ENCODE measurements around the gene ELMOD1. TPM values are rescaled to one million over a fixed set of nuclear protein-coding genes. Genes with fewer than 3 reads are reported as not detected.

Gene ELMOD1
- total RNA-seq, 4 donors from 2014 or later = 8.9 TPM; not detected in 3

GRCh38 chr11:107631931-107632330 lies 41.0 kb downstream of the ELMOD1 start:
- TF ChIP-seq CTCF (IDR thresholded peaks at IDR 0.05) (no peak), POLR2A (IDR thresholded peaks at IDR 0.05) (no peak)
- Histone ChIP-seq H3K36me3 (no peaks in the 10 kb centered on the region), H3K4me3 (no peak overlapping the region), H3K4me1 (no peaks in the 10 kb centered on the region), H3K27me3 (no peaks in the 10 kb centered on the region), H3K9me3 (no peaks in the 10 kb centered on the region), H3K27ac (no peak overlapping the region)
- DNase-seq = no peak
- intact Hi-C loops (cut with DNase I; ENCODE audit: low total_unique reads) = no loop called here

- no peaks in the 10 kb centered on the region for H3K4me1 ChIP-seq
- intact Hi-C loops (cut with DNase I; ENCODE audit: low total_unique reads) = no loop called here
- no peak overlapping the region for H3K4me3 ChIP-seq
- DNase-seq = no peak
- no peak for TF ChIP-seq POLR2A (IDR thresholded peaks at IDR 0.05)
- no peak for TF ChIP-seq CTCF (IDR thresholded peaks at IDR 0.05)
- no peak overlapping the region for H3K27ac ChIP-seq
- no peaks in the 10 kb centered on the region for H3K9me3 ChIP-seq
- peaks cover 0 to 5% of the 10 kb centered on the region in 2 donors for H3K27me3 ChIP-seq
- no peaks in the 10 kb centered on the region for H3K36me3 ChIP-seq
Observed at GRCh38 chr11:107646783-107647182, 55.8 kb downstream of the ELMOD1 start.

GRCh38 chr11:107648242-107648641 lies 57.3 kb downstream of the ELMOD1 start:
- H3K36me3 ChIP-seq = no peaks in the 10 kb centered on the region
- no peak overlapping the region for H3K4me3 ChIP-seq
- TF ChIP-seq CTCF (IDR thresholded peaks at IDR 0.05) (no peak), POLR2A (IDR thresholded peaks at IDR 0.05) (no peak)
- H3K27me3 ChIP-seq = peaks cover 0 to 5% of the 10 kb centered on the region in 2 donors
- no peak for DNase-seq
- intact Hi-C loops (cut with DNase I; ENCODE audit: low total_unique reads) = no loop called here
- H3K4me1 ChIP-seq = no peaks in the 10 kb centered on the region
- H3K27ac ChIP-seq = no peak overlapping the region
- H3K9me3 ChIP-seq = no peaks in the 10 kb centered on the region

DNA sequence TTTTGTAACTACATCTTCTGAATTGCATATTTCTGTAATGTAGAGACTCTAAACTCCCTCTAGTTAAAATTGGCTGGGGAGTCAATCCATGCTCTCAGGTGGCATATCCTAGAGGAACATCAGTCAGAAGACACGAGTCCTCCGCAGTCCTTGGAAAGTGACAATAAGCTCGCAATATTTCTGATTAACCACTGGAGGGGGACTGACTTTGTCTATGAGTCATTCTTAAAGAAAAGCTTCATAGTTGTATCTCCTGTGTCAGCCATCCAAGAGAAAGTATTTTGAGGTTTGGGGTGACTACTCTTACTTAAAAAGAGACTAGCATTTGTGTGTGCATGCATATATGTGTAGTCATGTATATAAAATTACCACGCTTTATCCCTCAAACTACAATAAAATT lies 60.7 kb downstream of the ELMOD1 start:
- H3K27me3 ChIP-seq = peaks cover 0 to 5% of the 10 kb centered on the region in 2 donors
- no peak overlapping the region for H3K4me3 ChIP-seq
- intact Hi-C loops (cut with DNase I; ENCODE audit: low total_unique reads) = no loop called here

DNA sequence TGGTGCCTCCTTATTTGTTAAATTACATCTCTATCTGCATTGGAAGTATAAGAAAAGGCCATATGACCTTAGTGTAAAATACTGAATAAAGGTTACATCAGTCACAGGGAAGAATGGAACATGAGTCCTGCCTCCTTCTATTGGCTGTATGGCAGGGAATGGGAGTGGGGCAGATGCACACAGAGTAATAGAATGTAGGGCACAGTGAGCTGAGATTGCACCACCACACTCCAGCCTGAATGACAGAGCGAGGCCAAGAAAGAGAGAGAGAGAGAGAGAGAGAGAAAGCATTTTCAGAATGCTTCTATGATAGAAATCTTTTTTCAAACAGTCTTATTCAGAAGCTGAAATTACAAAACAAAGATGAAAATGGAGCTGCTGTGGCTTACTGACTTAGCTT lies 62.1 kb downstream of the ELMOD1 start:
- Histone ChIP-seq H3K4me1 (no peaks in the 10 kb centered on the region), H3K27me3 (peaks cover 0 to 5% of the 10 kb centered on the region in 2 donors), H3K9me3 (no peaks in the 10 kb centered on the region), H3K4me3 (no peak overlapping the region), H3K36me3 (no peaks in the 10 kb centered on the region), H3K27ac (no peak overlapping the region)
- TF ChIP-seq POLR2A (IDR thresholded peaks at IDR 0.05) = no peak
- TF ChIP-seq CTCF (IDR thresholded peaks at IDR 0.05) = no peak
- intact Hi-C loops (cut with DNase I; ENCODE audit: low total_unique reads) = no loop called here
- DNase-seq = no peak

More for the DNA sequence above, 60.7 kb downstream of the ELMOD1 start:
- Histone ChIP-seq H3K36me3 (no peaks in the 10 kb centered on the region), H3K9me3 (no peaks in the 10 kb centered on the region), H3K4me1 (no peaks in the 10 kb centered on the region), H3K27ac (no peak overlapping the region)
- TF ChIP-seq CTCF (IDR thresholded peaks at IDR 0.05) = no peak
- no peak for TF ChIP-seq POLR2A (IDR thresholded peaks at IDR 0.05)
- DNase-seq = no peak
